ENCODE data around the gene USP38.

DNA sequence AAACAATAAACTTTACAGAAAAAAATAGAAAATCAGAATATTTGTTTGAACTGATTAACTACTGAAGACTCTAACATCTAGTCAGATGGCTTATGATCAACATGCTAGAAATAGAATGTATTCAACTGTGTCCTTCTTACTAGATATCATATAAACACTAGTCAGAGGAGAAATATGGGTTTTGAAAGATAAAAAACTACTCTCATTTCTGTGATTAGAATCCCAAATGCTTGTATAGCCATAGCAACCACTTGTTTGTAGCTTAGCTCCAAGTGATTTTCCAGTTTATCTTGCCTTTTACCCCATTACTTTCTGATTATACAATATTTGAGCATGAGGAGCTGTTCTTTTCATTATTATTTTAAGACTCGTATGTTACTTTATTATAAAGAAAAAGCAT, 31.2 kb downstream of the USP38 start:
- TF ChIP-seq, protein P1, sequence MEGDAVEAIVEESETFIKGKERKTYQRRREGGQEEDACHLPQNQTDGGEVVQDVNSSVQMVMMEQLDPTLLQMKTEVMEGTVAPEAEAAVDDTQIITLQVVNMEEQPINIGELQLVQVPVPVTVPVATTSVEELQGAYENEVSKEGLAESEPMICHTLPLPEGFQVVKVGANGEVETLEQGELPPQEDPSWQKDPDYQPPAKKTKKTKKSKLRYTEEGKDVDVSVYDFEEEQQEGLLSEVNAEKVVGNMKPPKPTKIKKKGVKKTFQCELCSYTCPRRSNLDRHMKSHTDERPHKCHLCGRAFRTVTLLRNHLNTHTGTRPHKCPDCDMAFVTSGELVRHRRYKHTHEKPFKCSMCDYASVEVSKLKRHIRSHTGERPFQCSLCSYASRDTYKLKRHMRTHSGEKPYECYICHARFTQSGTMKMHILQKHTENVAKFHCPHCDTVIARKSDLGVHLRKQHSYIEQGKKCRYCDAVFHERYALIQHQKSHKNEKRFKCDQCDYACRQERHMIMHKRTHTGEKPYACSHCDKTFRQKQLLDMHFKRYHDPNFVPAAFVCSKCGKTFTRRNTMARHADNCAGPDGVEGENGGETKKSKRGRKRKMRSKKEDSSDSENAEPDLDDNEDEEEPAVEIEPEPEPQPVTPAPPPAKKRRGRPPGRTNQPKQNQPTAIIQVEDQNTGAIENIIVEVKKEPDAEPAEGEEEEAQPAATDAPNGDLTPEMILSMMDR (IDR thresholded peaks at IDR 0.05; ENCODE audit: insufficient read depth, low read length, poor library complexity, severe bottlenecking), result no peak
- no peak for TF ChIP-seq EZH2phosphoT487 (conservative IDR thresholded peaks at IDR 0.05; ENCODE audit: low read length)
